ENCODE results near the gene GPR108. TPM values are rescaled to one million over a fixed set of nuclear protein-coding genes. Genes with fewer than 3 reads are reported as not detected.

Gene GPR108
- total RNA-seq, 1 experiment from 2014 or later = 53.6 TPM

- BruUV-seq (replicated peaks) = no TSS peak
- no peak for DNase-seq
- H3K36me3 Mint-ChIP-seq (ENCODE audit: insufficient read depth, unreplicated experiment) = peaks cover 92% of the 10 kb centered on the region
- H3K9me3 Mint-ChIP-seq (ENCODE audit: unreplicated experiment) = no peaks in the 10 kb centered on the region
- H3K27me3 Mint-ChIP-seq (ENCODE audit: insufficient read depth, unreplicated experiment) = no peaks in the 10 kb centered on the region
- Histone ChIP-seq H3K4me1 (peaks cover 8% of the 10 kb centered on the region; the same call in 1 of the 2 replicates), H3K4me3 (ENCODE audit: low read depth, low read length) (no peak overlapping the region), H3K27me3 (replicated peaks; ENCODE audit: control insufficient read depth, insufficient read depth, low read length) (no peaks in the 10 kb centered on the region), H3K36me3 (ENCODE audit: control insufficient read depth, insufficient read depth, low read length) (peaks cover 10% of the 10 kb centered on the region), H3K9me3 (no peaks in the 10 kb centered on the region)
- CTCF ChIA-PET = no interaction called here
- peaks cover 14% of the 10 kb centered on the region for H3K4me1 Mint-ChIP-seq (ENCODE audit: low read depth, unreplicated experiment)
- no peak overlapping the region for H3K4me3 Mint-ChIP-seq (ENCODE audit: unreplicated experiment)
- H3K27ac Mint-ChIP-seq (ENCODE audit: unreplicated experiment) = no peak overlapping the region
- intact Hi-C loops (cut with micrococcal nuclease; ENCODE audit: unreplicated experiment) = no loop called here
- POLR2A ChIA-PET = no interaction called here
- TF ChIP-seq CTCF (IDR thresholded peaks at IDR 0.05; ENCODE audit: insufficient read depth in 1 of 2, low read depth in 1 of 2, low read length in 1 of 2, severe bottlenecking in 1 of 2, unreplicated experiment in 1 of 2) = no peak
Measured at GRCh38 chr19:6745965-6746364, 8.6 kb upstream of the GPR108 start.

GRCh38 chr19:6744381-6745301 lies 7.3 kb upstream of the GPR108 start:
- CTCF ChIA-PET = interaction anchor here (0.5 kb wide), 1 partner anchor 1862 kb away, joined by 6 read pairs; no protein-coding TSS in a partner anchor

More at GRCh38 chr19:6744381-6745301, 7.3 kb upstream of the GPR108 start:
- BruUV-seq (replicated peaks) = no TSS peak
- Histone ChIP-seq H3K4me3 (ENCODE audit: low read depth, low read length) (no peak overlapping the region), H3K4me1 (peaks cover 7% of the 10 kb centered on the region; the same call in 1 of the 2 replicates), H3K27me3 (replicated peaks; ENCODE audit: control insufficient read depth, insufficient read depth, low read length) (no peaks in the 10 kb centered on the region), H3K9me3 (no peaks in the 10 kb centered on the region), H3K36me3 (ENCODE audit: control insufficient read depth, insufficient read depth, low read length) (peaks cover 10% of the 10 kb centered on the region)
- Mint-ChIP-seq H3K4me3 (ENCODE audit: unreplicated experiment) (no peak overlapping the region), H3K9me3 (ENCODE audit: unreplicated experiment) (no peaks in the 10 kb centered on the region), H3K4me1 (ENCODE audit: low read depth, unreplicated experiment) (peaks cover 12% of the 10 kb centered on the region), H3K27ac (ENCODE audit: unreplicated experiment) (peak overlapping the region; percentile 58), H3K27me3 (ENCODE audit: insufficient read depth, unreplicated experiment) (no peaks in the 10 kb centered on the region), H3K36me3 (ENCODE audit: insufficient read depth, unreplicated experiment) (peaks cover 89% of the 10 kb centered on the region)
- intact Hi-C loops (cut with micrococcal nuclease; ENCODE audit: unreplicated experiment) = no loop called here
- DNase-seq = no peak
- TF ChIP-seq CTCF (IDR thresholded peaks at IDR 0.05; ENCODE audit: insufficient read depth in 1 of 2, low read depth in 1 of 2, low read length in 1 of 2, severe bottlenecking in 1 of 2, unreplicated experiment in 1 of 2) = no peak
- POLR2A ChIA-PET = no interaction called here

All from Caco-2 (cell line).